ENCODE measurements around the gene NCAN.

GRCh38 chr19:19186742-19187141 is 25.0 kb upstream of the NCAN start:
- TF ChIP-seq CTCF (IDR thresholded peaks at IDR 0.05; ENCODE audit: insufficient read depth, low read length) (no peak), SPI1 (IDR thresholded peaks at IDR 0.05; ENCODE audit: borderline replicate concordance, low read depth) (no peak), POLR2AphosphoS5 (IDR thresholded peaks at IDR 0.05; ENCODE audit: low read depth) (no peak), GABPA (IDR thresholded peaks at IDR 0.05; ENCODE audit: low read depth) (no peak)

Data from HL-60 (cell line).